IMR-90 (cell line): ENCODE data around the gene CLCF1. TPM values are rescaled to one million over a fixed set of nuclear protein-coding genes. Genes with fewer than 3 reads are reported as not detected.

Experiments
- ATAC-seq: fragments of 200-7000 bp; cut with Tn5 transposase; 2 replicates; pipeline ENCODE4 v1.9.1; 2020; ENCODE audit warnings: low read depth, mild to moderate bottlenecking, moderate library complexity
- BruUV-seq: library from RNA; stranded (reverse); fragments of 400-500 nt; replicated peaks from 2 replicates; lab custom pipeline; 2021; lab: Mats Ljungman, UMichigan
- CTCF ChIA-PET: fragments of 300-600 bp; formaldehyde crosslinking; extraction: SDS; loops from one replicate; lab custom pipeline; 2021; ENCODE audit warnings: antibody characterized with exemption; lab: Yijun Ruan, JAX
- POLR2A ChIA-PET: fragments of 300-600 bp; sonication (Branson Sonifier 250); formaldehyde crosslinking; loops from one replicate; lab custom pipeline; 2022; ENCODE audit warnings: antibody characterized with exemption; ENCODE audit not compliant: unreplicated experiment; lab: Charles Lee
- DNase-seq: peaks from one replicate; pipeline ENCODE4 v3.0.0; 2013
- H2AFZ ChIP-seq: replicated peaks from 2 replicates; pipeline ENCODE3; 2013; ENCODE audit warnings: low read length, mild to moderate bottlenecking; ENCODE audit not compliant: poor library complexity
- H2AK5ac ChIP-seq: 2 replicates; pipeline ENCODE4 v1.6.1; 2013; ENCODE audit warnings: low read depth, low read length, inconsistent platforms
- H2AK9ac ChIP-seq: replicated peaks from 2 replicates; pipeline ENCODE3; 2013; ENCODE audit warnings: mild to moderate bottlenecking, low read depth, low read length, moderate library complexity; ENCODE audit not compliant: poor library complexity
- H2BK120ac ChIP-seq: 2 replicates; pipeline ENCODE4 v1.6.1; 2013; ENCODE audit warnings: low read depth, low read length, inconsistent platforms
- H2BK15ac ChIP-seq: 3 replicates; pipeline ENCODE4 v1.6.1; 2013; ENCODE audit warnings: low read depth, low read length, inconsistent platforms
- H2BK20ac ChIP-seq: 2 replicates; pipeline ENCODE4 v1.6.1; 2013; ENCODE audit warnings: low read depth, mild to moderate bottlenecking, inconsistent platforms, low read length, moderate library complexity
- H2BK5ac ChIP-seq: 2 replicates; pipeline ENCODE4 v1.6.1; 2013; ENCODE audit warnings: mild to moderate bottlenecking, low read depth, low read length, inconsistent platforms; ENCODE audit not compliant: poor library complexity, severe bottlenecking
- H3K14ac ChIP-seq: replicated peaks from 2 replicates; pipeline ENCODE4 v1.6.1; 2013; ENCODE audit warnings: low read depth, low read length, inconsistent platforms
- H3K18ac ChIP-seq: 2 replicates; pipeline ENCODE4 v1.6.1; 2013; ENCODE audit warnings: low read depth, low read length, control low read depth
- H3K23ac ChIP-seq: 2 replicates; pipeline ENCODE4 v1.6.1; 2013; ENCODE audit warnings: low read depth, low read length, inconsistent platforms
- H3K27ac ChIP-seq: 2 replicates; pipeline ENCODE4 v1.5.1; 2013; ENCODE audit warnings: mild to moderate bottlenecking, control low read depth, low read length; ENCODE audit not compliant: insufficient read depth
- H3K27me3 ChIP-seq: 2 replicates; pipeline ENCODE4 v1.6.1; 2013; ENCODE audit warnings: low read length; ENCODE audit not compliant: control insufficient read depth, insufficient read depth
- H3K36me3 ChIP-seq: 2 replicates; pipeline ENCODE4 v1.6.1; 2013; ENCODE audit warnings: low read length, mixed read lengths; ENCODE audit not compliant: control insufficient read depth, insufficient read depth
- H3K4ac ChIP-seq: 2 replicates; pipeline ENCODE4 v1.6.1; 2013; ENCODE audit warnings: low read depth, low read length, inconsistent platforms
- H3K4me1 ChIP-seq: 2 replicates; pipeline ENCODE4 v1.6.1; 2013; ENCODE audit warnings: low read length, mixed read lengths; ENCODE audit not compliant: control insufficient read depth, insufficient read depth
- H3K4me2 ChIP-seq: 2 replicates; pipeline ENCODE4 v1.6.1; 2013; ENCODE audit warnings: low read depth, mild to moderate bottlenecking, control low read depth, low read length, moderate library complexity
- H3K4me3 ChIP-seq: 2 replicates; pipeline ENCODE4 v1.5.1; 2013; ENCODE audit warnings: low read depth, mild to moderate bottlenecking, control low read depth, low read length, moderate library complexity; ENCODE audit not compliant: insufficient read depth
- H3K56ac ChIP-seq: 2 replicates; pipeline ENCODE4 v1.6.1; 2013; ENCODE audit warnings: low read length, inconsistent platforms; ENCODE audit not compliant: insufficient read depth; ENCODE audit errors: extremely low read depth
- H3K79me1 ChIP-seq, 2 experiments: 2 replicates each; pipeline ENCODE4 v1.6.1; 2013; ENCODE audit warnings: low read length in 2 of 2, inconsistent platforms in 1 of 2, low read depth in 1 of 2
- H3K9ac ChIP-seq: 2 replicates; pipeline ENCODE4 v1.6.1; 2013; ENCODE audit warnings: low read depth, low read length, control low read depth
- H3K9me1 ChIP-seq: 2 replicates; pipeline ENCODE4 v1.6.1; 2013; ENCODE audit warnings: low read length, inconsistent platforms; ENCODE audit not compliant: insufficient read depth
- H3K9me3 ChIP-seq: 2 replicates; pipeline ENCODE4 v1.6.1; 2013; ENCODE audit warnings: low read length; ENCODE audit not compliant: control insufficient read depth, insufficient read depth
- H4K20me1 ChIP-seq: 2 replicates; pipeline ENCODE4 v1.6.1; 2013; ENCODE audit warnings: low read length, inconsistent platforms; ENCODE audit not compliant: insufficient read depth
- H4K5ac ChIP-seq: 2 replicates; pipeline ENCODE4 v1.6.1; 2013; ENCODE audit warnings: mild to moderate bottlenecking, low read depth, low read length, control low read depth
- H4K8ac ChIP-seq, 2 experiments: 2 replicates each; pipeline ENCODE4 v1.6.1; 2013; ENCODE audit warnings: low read depth in 2 of 2, low read length in 2 of 2, control low read depth in 1 of 2, inconsistent platforms in 1 of 2
- H4K91ac ChIP-seq: 2 replicates; pipeline ENCODE4 v1.6.1; 2013; ENCODE audit warnings: low read depth, low read length, inconsistent platforms; ENCODE audit not compliant: insufficient read depth
- BHLHE40 ChIP-seq: fragments of 150-350 bp; IDR thresholded peaks from 2 replicates; pipeline ENCODE4 v1.6.1; 2016; ENCODE audit warnings: mild to moderate bottlenecking, low read depth, low read length
- MAFK ChIP-seq: IDR thresholded peaks from 2 replicates; pipeline ENCODE4 v1.6.1; 2012; ENCODE audit warnings: low read depth, low read length, improper control_type of control experiment
- WGBS, 2 experiments: methylation state at CpG; one replicate each; pipeline versions ENCODE4 v1.1.5 to v1.1.7; 2013; ENCODE audit warnings: missing lambda C conversion rate in 2 of 2; ENCODE audit not compliant: insufficient read length in 1 of 2; ENCODE audit errors: extremely low coverage in 2 of 2; 5-methylcytosine and 5-hydroxymethylcytosine counted together
- dilution Hi-C: fragments of 300-500 bp; cut with HindIII; formaldehyde crosslinking; loops from one replicate; pipeline ENCODE4 v1.14.3; 2018; ENCODE audit warnings: low sequenced_read_pairs; ENCODE audit not compliant: unreplicated experiment
- in situ Hi-C: fragments of 300-500 bp; cut with MboI; formaldehyde crosslinking; loops from 3 replicates; pipeline ENCODE4 v1.14.3; 2019; ENCODE audit warnings: low sequenced_read_pairs, inconsistent platforms, mixed read lengths
- intact Hi-C: fragments of 100-400 bp; cut with micrococcal nuclease; formaldehyde crosslinking; loops from 2 replicates; pipeline ENCODE4 v1.10.0; 2022
- polyA plus RNA-seq, 3 experiments: library from polyadenylated mRNA; depleted of rRNA; stranded (reverse); fragments of >200 nt; gene quantifications; 2 replicates each; pipeline ENCODE4 v1.2.3, GENCODE V29; 2012; ENCODE audit warnings: low replicate concordance in 1 of 3
- total RNA-seq: library from RNA; depleted of rRNA; stranded (reverse); fragments of >200 nt; gene quantifications from 2 replicates; pipeline ENCODE4 v1.2.3, GENCODE V29; 2012
- TF ChIP-seq, protein P1 (sequence below): fragments of 150-350 bp; IDR thresholded peaks from 2 replicates; pipeline ENCODE4 v1.6.1; 2017; ENCODE audit warnings: mild to moderate bottlenecking, antibody characterized with exemption, low read length, low read depth

Gene CLCF1
- total and polyA plus RNA-seq, 2 of the 4 experiments (the other 2 are of a cell fraction), result 5.6 to 27.8 TPM

DNA sequence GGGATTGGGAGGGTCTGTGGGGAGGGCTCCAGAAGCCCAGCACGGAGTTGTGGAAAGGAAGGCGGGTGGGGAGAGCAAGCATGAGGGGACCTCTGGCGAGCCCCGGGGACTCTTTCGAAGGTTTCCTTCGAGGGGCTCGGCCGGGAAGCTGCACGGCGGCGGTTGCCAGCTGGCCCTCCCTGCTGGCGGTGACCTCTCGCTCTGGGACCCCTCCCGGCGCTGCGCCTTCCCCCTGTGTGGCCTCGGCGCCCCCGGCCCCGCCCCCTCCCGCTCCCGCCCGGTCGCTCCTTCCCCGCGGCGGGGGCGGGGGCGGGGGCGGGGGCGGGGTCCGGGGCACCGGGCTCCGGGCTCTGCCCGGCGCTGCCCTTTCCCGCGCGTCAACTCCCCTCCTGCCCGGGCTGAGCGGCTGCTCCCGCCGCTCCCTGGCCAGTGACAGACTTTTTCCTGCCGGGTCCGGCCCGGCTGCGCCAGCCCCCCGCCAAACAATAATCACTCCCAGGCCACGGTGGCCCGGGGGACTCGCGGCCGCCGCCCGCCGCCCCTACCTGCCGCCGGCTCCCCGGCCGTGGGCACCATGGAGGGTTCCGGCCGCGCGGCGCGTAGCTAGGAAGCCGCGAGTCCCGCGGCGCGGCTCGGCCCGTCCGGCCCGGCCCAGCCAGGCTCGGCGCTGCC, 941 bp downstream of the CLCF1 start (continued):
- TF ChIP-seq, protein P1, sequence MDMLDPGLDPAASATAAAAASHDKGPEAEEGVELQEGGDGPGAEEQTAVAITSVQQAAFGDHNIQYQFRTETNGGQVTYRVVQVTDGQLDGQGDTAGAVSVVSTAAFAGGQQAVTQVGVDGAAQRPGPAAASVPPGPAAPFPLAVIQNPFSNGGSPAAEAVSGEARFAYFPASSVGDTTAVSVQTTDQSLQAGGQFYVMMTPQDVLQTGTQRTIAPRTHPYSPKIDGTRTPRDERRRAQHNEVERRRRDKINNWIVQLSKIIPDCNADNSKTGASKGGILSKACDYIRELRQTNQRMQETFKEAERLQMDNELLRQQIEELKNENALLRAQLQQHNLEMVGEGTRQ, result no peak
- no peak for TF ChIP-seq MAFK

DNA sequence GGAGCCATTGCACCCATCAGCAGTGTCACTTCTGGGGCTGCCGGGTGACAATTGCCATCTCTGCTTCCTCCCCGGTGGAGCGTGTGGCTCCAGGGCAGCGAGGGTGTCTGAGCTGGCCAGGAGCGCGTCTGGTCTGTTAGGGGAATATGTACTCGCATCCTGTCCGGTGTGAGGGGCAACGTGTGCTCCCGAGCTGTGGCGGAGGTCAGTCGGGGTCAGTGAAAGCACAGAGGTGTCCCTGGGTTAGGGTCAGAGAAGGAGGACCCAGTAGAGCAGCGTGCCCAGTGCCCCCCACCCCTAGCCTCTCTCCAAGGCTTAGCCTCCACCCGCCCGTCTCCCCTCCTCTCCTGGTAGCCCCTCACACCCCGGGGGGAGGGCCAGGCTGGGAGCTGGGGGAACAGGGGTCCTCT, 1.5 kb downstream of the CLCF1 start:
- peak overlapping the region; percentile 99 for H3K23ac ChIP-seq
- ChIA-PET CTCF (interaction anchor here (0.7 to 2.3 kb wide), 3 partner anchors 15 to 26 kb away, joined by 3 to 6 read pairs (median 3); no protein-coding TSS in a partner anchor), POLR2A (no interaction called here)
- H2BK120ac ChIP-seq, result peak overlapping the region; percentile 83
- 0% methylated on average over 1 of the region's 16 CpGs; no CpG with 5 or more reads in 1 of the 2 experiments for WGBS, 2 experiments
- H3K27me3 ChIP-seq, result no peaks in the 10 kb centered on the region
- peak overlapping the region; percentile 13 to 78; a peak in 2 of 4 replicates for H4K8ac ChIP-seq
- peak overlapping the region; percentile 71 for H3K4me2 ChIP-seq
- H3K56ac ChIP-seq, result peak overlapping the region; percentile 43; the same call in 1 of the 2 replicates
- H2BK20ac ChIP-seq, result peak overlapping the region; percentile 57; the same call in 1 of the 2 replicates
- H2AFZ ChIP-seq, result peak overlapping the region; percentile 60
- peak overlapping the region; percentile 92 for H3K4ac ChIP-seq
- peak overlapping the region; percentile 73 for H3K9ac ChIP-seq
- peak overlapping the region; percentile 52 for H3K4me3 ChIP-seq
- H3K36me3 ChIP-seq, result peaks cover 3% of the 10 kb centered on the region; the same call in 1 of the 2 replicates
- H3K79me1 ChIP-seq, result peaks cover 5 to 50% of the 10 kb centered on the region in 2 experiments; a peak in 3 of 4 replicates
- H2AK9ac ChIP-seq, result peak overlapping the region; percentile 95
- peak overlapping the region; percentile 36; the same call in 1 of the 3 replicates for H2BK15ac ChIP-seq
- peak overlapping the region; percentile 63 for H2BK5ac ChIP-seq
- peak overlapping the region; percentile 27 for H4K5ac ChIP-seq
- H3K27ac ChIP-seq, result peak overlapping the region; percentile 34
- in situ Hi-C loops (no loop called here), intact Hi-C loops (loop anchor here (2.0 kb wide), 1 partner anchor 15 kb away; no protein-coding TSS in a partner anchor), dilution Hi-C loops (no loop called here)
- ATAC-seq (no peak), DNase-seq (no peak)
- no peaks in the 10 kb centered on the region for H3K9me3 ChIP-seq
- H3K4me1 ChIP-seq, result peaks cover 52% of the 10 kb centered on the region
- H3K14ac ChIP-seq, result peak overlapping the region; percentile 89
- no TSS peak for BruUV-seq
- H2AK5ac ChIP-seq, result peak overlapping the region; percentile 98
- no peak for TF ChIP-seq BHLHE40
- peak overlapping the region; percentile 88 for H4K91ac ChIP-seq
- peak overlapping the region; percentile 18 for H3K18ac ChIP-seq
- H4K20me1 ChIP-seq, result peaks cover 47% of the 10 kb centered on the region
- H3K9me1 ChIP-seq, result peaks cover 36% of the 10 kb centered on the region
